ENCODE data around the gene ETV1.

Gene ETV1

GRCh38 chr7:13990319-13990983, 985 bp upstream of the ETV1 start:
- Histone ChIP-seq H3K79me2 (ENCODE audit: insufficient read depth, low read depth) (no peaks in the 10 kb centered on the region), H3K4me2 (peak overlapping the region; percentile 83), H3K9ac (peak overlapping the region; percentile 66), H4K20me1 (ENCODE audit: insufficient read depth) (no peaks in the 10 kb centered on the region), H3K27me3 (ENCODE audit: insufficient read depth, low read depth) (no peaks in the 10 kb centered on the region), H3K4me3 (IDR thresholded peaks at IDR 0.05; ENCODE audit: insufficient read depth, low read depth, low read length) (no peak overlapping the region), H3K36me3 (ENCODE audit: insufficient read depth) (no peaks in the 10 kb centered on the region), H3K4me1 (ENCODE audit: low read depth, poor library complexity, severe bottlenecking) (peaks cover 21% of the 10 kb centered on the region), H2AFZ (ENCODE audit: low read depth) (peak overlapping the region; percentile 95), H3K27ac (peak overlapping the region; percentile 79)
- no peak for TF ChIP-seq CTCF (conservative IDR thresholded peaks at IDR 0.05; ENCODE audit: low read depth, low read length)

DNA sequence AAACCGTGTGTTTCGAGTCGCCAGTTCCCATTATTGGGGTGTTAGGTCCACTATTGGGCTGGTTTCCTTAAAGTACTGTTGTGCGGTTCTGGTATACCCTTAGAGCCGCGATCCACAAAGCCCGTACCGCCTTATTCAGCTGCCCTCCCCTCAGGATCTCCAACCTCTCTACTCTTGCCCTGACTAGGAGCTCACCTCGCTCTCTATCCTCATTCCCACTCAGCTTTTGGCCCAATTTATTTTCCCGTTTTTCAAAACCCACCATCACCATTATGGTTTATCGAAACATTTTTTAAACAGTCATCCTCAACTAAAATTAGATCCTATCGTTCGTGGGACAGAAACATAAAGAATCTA, 461 bp upstream of the ETV1 start:
- H3K79me2 ChIP-seq (ENCODE audit: insufficient read depth, low read depth) = no peaks in the 10 kb centered on the region
- no peaks in the 10 kb centered on the region for H3K36me3 ChIP-seq (ENCODE audit: insufficient read depth)
- H2AFZ ChIP-seq (ENCODE audit: low read depth) = peak overlapping the region; percentile 95
- peak overlapping the region; percentile 79 for H3K27ac ChIP-seq
- H3K4me2 ChIP-seq = peak overlapping the region; percentile 83
- peak overlapping the region; percentile 66 for H3K9ac ChIP-seq
- H4K20me1 ChIP-seq (ENCODE audit: insufficient read depth) = no peaks in the 10 kb centered on the region
- no peaks in the 10 kb centered on the region for H3K27me3 ChIP-seq (ENCODE audit: insufficient read depth, low read depth)
- H3K4me3 ChIP-seq (IDR thresholded peaks at IDR 0.05; ENCODE audit: insufficient read depth, low read depth, low read length) = no peak overlapping the region
- TF ChIP-seq CTCF (conservative IDR thresholded peaks at IDR 0.05; ENCODE audit: low read depth, low read length) = no peak
- H3K4me1 ChIP-seq (ENCODE audit: low read depth, poor library complexity, severe bottlenecking) = peaks cover 21% of the 10 kb centered on the region

GRCh38 chr7:13988731-13989125, 738 bp downstream of the ETV1 start:
- Histone ChIP-seq H3K79me2 (ENCODE audit: insufficient read depth, low read depth) (no peaks in the 10 kb centered on the region), H3K36me3 (ENCODE audit: insufficient read depth) (no peaks in the 10 kb centered on the region), H3K27ac (peak overlapping the region; percentile 79), H3K9ac (peak overlapping the region; percentile 66), H3K4me1 (ENCODE audit: low read depth, poor library complexity, severe bottlenecking) (peaks cover 21% of the 10 kb centered on the region), H3K4me2 (peak overlapping the region; percentile 83), H3K4me3 (IDR thresholded peaks at IDR 0.05; ENCODE audit: insufficient read depth, low read depth, low read length) (no peak overlapping the region), H4K20me1 (ENCODE audit: insufficient read depth) (no peaks in the 10 kb centered on the region), H3K27me3 (ENCODE audit: insufficient read depth, low read depth) (no peaks in the 10 kb centered on the region), H2AFZ (ENCODE audit: low read depth) (peak overlapping the region; percentile 95)
- TF ChIP-seq CTCF (conservative IDR thresholded peaks at IDR 0.05; ENCODE audit: low read depth, low read length) = no peak

DNA sequence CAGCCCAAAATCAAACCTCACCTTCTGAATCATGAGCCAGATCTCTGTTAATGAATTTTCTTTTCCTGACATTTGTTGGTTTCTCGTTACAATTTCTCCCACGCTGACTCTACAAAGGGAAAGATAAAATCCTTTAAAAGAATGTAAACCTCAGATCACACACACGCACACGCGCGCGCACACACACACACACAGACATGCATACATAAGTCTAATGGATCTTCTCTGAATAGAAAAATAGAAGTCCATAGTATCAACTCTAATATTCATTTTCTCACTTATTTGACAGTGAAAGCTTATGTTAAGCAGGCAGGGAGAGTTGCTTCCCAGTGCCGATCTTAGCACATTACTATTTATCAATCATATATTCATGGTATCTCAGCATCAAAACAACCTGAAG, 1.4 kb downstream of the ETV1 start:
- H3K27me3 ChIP-seq (ENCODE audit: insufficient read depth, low read depth) = no peaks in the 10 kb centered on the region
- TF ChIP-seq CTCF (conservative IDR thresholded peaks at IDR 0.05; ENCODE audit: low read depth, low read length) = no peak
- peak overlapping the region; percentile 83 for H3K4me2 ChIP-seq
- H4K20me1 ChIP-seq (ENCODE audit: insufficient read depth) = no peaks in the 10 kb centered on the region
- H3K4me3 ChIP-seq (IDR thresholded peaks at IDR 0.05; ENCODE audit: insufficient read depth, low read depth, low read length) = no peak overlapping the region
- no peaks in the 10 kb centered on the region for H3K79me2 ChIP-seq (ENCODE audit: insufficient read depth, low read depth)
- H2AFZ ChIP-seq (ENCODE audit: low read depth) = peak overlapping the region; percentile 95
- no peaks in the 10 kb centered on the region for H3K36me3 ChIP-seq (ENCODE audit: insufficient read depth)
- H3K9ac ChIP-seq = peak overlapping the region; percentile 66
- H3K27ac ChIP-seq = peak overlapping the region; percentile 79; the same call in 1 of the 2 replicates
- peaks cover 21% of the 10 kb centered on the region for H3K4me1 ChIP-seq (ENCODE audit: low read depth, poor library complexity, severe bottlenecking)

Data from KMS-11 (cell line).